Measurements from ENCODE around the gene ANKRD49.

Gene ANKRD49

DNA sequence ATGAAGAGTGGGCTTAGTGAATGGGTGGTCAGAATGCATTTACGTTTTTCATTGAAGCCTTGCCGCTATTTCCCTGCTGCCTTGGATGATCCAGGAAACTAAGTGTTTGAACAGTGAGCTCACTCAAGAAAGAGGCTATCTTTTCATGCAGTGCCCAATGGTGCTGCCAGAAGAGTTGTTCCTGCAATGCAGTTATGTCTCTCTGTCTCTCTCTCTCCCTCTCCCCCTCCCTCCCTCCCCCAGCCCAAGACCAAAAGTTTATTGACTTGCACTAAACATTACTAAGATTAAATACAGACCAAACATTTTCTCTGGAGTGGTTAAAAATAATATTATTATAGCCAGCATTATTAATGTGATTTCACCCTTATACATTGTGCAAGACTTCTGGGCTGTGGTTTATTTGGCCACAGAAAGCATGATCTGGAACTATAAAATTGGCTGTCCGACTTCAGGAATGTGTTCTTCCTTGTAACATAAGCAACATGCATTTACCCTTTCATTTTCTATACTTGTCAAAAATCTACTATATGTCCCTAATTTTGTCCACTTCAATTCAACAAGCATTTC is 43.3 kb downstream of the ANKRD49 start:
- in situ Hi-C loops (cut with MboI; ENCODE audit: low sequenced_read_pairs), result no loop called here

DNA sequence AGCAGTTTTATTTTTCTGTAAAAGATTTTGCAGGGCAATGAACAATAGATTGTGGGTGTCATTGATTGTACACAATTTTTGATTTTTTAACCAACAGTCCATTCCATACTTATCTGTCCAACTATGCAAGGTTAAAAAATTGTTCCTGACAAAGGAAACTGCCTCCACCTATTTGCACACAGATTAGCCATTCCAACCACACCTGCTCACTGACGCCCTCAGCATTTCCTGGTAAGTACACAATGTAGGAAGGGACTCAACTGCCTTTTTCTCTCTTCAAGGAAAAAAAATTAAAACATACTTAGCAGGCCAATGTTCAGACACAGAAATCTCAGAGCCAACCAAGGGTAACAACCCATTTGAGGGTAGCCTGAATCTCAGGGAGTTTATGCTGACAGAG is 45.6 kb downstream of the ANKRD49 start:
- in situ Hi-C loops (cut with MboI; ENCODE audit: low sequenced_read_pairs), result no loop called here

DNA sequence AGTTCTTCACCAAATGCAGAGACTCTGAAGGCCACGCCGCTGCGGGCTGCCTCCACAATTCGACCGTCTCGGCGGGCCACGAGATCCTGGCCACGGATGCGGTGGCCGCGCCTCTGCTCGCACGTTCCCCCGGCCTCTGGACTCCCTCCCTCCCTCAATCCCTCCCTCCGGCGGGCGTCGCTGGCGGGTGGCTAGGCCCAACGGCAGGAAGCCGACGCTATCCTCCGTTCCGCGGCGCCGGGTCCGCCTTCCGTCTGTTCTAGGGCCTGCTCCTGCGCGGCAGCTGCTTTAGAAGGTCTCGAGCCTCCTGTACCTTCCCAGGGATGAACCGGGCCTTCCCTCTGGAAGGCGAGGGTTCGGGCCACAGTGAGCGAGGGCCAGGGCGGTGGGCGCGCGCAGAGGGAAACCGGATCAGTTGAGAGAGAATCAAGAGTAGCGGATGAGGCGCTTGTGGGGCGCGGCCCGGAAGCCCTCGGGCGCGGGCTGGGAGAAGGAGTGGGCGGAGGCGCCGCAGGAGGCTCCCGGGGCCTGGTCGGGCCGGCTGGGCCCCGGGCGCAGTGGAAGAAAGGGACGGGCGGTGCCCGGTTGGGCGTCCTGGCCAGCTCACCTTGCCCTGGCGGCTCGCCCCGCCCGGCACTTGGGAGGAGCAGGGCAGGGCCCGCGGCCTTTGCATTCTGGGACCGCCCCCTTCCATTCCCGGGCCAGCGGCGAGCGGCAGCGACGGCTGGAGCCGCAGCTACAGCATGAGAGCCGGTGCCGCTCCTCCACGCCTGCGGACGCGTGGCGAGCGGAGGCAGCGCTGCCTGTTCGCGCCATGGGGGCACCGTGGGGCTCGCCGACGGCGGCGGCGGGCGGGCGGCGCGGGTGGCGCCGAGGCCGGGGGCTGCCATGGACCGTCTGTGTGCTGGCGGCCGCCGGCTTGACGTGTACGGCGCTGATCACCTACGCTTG is 50.2 kb downstream of the ANKRD49 start, which contains the start of gene FUT4:
Gene FUT4 (plus strand): TSS at position 227 of the 951 bp plus-strand sequence. CDS start 213 bp downstream, at position 440.
- in situ Hi-C loops (cut with MboI; ENCODE audit: low sequenced_read_pairs), result no loop called here

DNA sequence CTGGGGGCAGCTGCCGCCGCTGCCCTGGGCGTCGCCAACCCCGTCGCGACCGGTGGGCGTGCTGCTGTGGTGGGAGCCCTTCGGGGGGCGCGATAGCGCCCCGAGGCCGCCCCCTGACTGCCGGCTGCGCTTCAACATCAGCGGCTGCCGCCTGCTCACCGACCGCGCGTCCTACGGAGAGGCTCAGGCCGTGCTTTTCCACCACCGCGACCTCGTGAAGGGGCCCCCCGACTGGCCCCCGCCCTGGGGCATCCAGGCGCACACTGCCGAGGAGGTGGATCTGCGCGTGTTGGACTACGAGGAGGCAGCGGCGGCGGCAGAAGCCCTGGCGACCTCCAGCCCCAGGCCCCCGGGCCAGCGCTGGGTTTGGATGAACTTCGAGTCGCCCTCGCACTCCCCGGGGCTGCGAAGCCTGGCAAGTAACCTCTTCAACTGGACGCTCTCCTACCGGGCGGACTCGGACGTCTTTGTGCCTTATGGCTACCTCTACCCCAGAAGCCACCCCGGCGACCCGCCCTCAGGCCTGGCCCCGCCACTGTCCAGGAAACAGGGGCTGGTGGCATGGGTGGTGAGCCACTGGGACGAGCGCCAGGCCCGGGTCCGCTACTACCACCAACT is 51.0 kb downstream of the ANKRD49 start:
- in situ Hi-C loops (cut with MboI; ENCODE audit: low sequenced_read_pairs), result no loop called here

DNA sequence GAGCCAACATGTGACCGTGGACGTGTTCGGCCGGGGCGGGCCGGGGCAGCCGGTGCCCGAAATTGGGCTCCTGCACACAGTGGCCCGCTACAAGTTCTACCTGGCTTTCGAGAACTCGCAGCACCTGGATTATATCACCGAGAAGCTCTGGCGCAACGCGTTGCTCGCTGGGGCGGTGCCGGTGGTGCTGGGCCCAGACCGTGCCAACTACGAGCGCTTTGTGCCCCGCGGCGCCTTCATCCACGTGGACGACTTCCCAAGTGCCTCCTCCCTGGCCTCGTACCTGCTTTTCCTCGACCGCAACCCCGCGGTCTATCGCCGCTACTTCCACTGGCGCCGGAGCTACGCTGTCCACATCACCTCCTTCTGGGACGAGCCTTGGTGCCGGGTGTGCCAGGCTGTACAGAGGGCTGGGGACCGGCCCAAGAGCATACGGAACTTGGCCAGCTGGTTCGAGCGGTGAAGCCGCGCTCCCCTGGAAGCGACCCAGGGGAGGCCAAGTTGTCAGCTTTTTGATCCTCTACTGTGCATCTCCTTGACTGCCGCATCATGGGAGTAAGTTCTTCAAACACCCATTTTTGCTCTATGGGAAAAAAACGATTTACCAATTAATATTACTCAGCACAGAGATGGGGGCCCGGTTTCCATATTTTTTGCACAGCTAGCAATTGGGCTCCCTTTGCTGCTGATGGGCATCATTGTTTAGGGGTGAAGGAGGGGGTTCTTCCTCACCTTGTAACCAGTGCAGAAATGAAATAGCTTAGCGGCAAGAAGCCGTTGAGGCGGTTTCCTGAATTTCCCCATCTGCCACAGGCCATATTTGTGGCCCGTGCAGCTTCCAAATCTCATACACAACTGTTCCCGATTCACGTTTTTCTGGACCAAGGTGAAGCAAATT is 51.7 kb downstream of the ANKRD49 start:
- in situ Hi-C loops (cut with MboI; ENCODE audit: low sequenced_read_pairs), result no loop called here

DNA sequence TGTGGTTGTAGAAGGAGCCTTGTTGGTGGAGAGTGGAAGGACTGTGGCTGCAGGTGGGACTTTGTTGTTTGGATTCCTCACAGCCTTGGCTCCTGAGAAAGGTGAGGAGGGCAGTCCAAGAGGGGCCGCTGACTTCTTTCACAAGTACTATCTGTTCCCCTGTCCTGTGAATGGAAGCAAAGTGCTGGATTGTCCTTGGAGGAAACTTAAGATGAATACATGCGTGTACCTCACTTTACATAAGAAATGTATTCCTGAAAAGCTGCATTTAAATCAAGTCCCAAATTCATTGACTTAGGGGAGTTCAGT is 52.3 kb downstream of the ANKRD49 start:
- in situ Hi-C loops (cut with MboI; ENCODE audit: low sequenced_read_pairs), result no loop called here

DNA sequence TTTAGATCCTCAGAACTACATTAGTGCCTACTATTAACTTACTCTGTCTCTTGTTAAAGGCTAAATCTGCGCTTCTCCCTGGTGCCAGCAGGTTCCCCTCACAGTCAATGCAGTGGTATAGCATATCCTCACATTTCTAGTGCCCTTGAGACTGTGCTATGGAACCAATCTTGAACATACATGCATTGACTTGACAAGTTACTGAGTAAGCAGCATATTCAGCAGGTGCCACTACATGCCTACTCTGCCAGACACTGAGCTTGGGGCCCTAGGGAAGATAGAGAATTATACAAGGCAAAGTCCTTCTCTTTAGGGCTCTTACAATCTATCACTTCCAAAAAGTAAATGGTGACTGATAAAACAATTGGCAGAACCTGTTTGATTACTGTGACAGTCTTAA is 53.1 kb downstream of the ANKRD49 start:
- in situ Hi-C loops (cut with MboI; ENCODE audit: low sequenced_read_pairs), result no loop called here

DNA sequence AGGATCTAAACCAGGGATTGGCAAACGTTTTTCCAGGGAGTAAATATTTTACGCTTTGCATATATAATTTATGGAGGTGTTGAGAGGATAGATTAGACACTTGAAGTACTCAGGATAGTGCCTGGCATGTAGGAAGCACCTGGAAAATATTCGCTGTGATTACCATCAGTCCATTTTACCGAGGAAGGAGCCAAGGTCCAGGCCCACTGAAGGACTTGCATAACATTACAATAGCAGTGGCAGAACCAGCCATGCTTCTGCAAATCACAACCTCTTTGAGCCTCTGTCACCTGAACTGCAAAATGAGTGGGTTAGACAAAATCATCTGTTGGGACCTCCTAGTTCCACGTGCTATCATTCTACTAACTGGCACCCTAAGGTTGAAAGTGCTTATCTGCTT is 55.4 kb downstream of the ANKRD49 start:
- in situ Hi-C loops (cut with MboI; ENCODE audit: low sequenced_read_pairs), result no loop called here
